ENCODE results near the gene CLDND2.

DNA sequence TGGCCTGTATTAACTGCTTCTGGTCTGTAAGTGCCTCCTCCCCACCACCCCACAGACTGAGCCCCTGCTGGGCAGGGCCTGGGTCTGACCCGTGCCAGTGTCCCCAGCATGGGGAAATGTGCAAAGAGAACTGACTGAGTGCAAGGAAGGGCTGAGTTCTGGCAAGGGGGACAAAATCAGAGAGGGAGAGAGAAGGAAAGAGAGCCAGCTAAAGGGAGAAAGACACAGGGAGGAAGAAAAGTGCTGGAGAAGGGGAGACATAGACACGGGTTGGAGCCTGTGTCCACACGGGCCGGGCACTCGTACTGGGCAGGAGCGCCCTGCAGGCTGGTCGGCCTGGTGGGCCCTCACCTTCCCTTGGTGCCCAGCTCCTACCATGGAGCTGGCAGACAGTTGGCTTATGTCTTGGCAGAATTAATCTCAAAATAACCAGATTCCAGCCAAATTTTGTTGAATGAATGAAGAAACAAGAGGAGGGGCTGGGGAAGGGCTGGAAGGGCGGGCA lies 2.4 kb upstream of the CLDND2 start:
- TF ChIP-seq SIN3A (conservative IDR thresholded peaks at IDR 0.05 in 1 of 2, IDR thresholded peaks at IDR 0.05 in 1 of 2; ENCODE audit: low read depth in 1 of 2, low read length in 2 of 2) (no peak), POLR2AphosphoS5 (IDR thresholded peaks at IDR 0.05; ENCODE audit: low read depth, low read length) (no peak), YY1 (IDR thresholded peaks at IDR 0.05; ENCODE audit: low read depth, low read length) (no peak), EZH2 (IDR thresholded peaks at IDR 0.05; ENCODE audit: low read depth, low read length, severe bottlenecking) (no peak), ZNF274 (IDR thresholded peaks at IDR 0.05; ENCODE audit: borderline replicate concordance, extremely low read depth, low read length) (no peak), TAF1 (IDR thresholded peaks at IDR 0.05; ENCODE audit: low read depth, low read length) (no peak), GABPA (IDR thresholded peaks at IDR 0.05; ENCODE audit: borderline replicate concordance, insufficient read depth, low read length) (no peak), KDM1A (IDR thresholded peaks at IDR 0.05; ENCODE audit: borderline replicate concordance, low read length) (no peak), NRF1 (IDR thresholded peaks at IDR 0.05; ENCODE audit: low read depth, low read length) (no peak), POLR2A (IDR thresholded peaks at IDR 0.05; ENCODE audit: control extremely low read depth in 1 of 2, low read depth in 2 of 2, low read length in 2 of 2) (no peak), PHF8 (conservative IDR thresholded peaks at IDR 0.05; ENCODE audit: low read depth, low read length) (no peak)
- TF ChIP-seq, protein P1, sequence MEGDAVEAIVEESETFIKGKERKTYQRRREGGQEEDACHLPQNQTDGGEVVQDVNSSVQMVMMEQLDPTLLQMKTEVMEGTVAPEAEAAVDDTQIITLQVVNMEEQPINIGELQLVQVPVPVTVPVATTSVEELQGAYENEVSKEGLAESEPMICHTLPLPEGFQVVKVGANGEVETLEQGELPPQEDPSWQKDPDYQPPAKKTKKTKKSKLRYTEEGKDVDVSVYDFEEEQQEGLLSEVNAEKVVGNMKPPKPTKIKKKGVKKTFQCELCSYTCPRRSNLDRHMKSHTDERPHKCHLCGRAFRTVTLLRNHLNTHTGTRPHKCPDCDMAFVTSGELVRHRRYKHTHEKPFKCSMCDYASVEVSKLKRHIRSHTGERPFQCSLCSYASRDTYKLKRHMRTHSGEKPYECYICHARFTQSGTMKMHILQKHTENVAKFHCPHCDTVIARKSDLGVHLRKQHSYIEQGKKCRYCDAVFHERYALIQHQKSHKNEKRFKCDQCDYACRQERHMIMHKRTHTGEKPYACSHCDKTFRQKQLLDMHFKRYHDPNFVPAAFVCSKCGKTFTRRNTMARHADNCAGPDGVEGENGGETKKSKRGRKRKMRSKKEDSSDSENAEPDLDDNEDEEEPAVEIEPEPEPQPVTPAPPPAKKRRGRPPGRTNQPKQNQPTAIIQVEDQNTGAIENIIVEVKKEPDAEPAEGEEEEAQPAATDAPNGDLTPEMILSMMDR (IDR thresholded peaks at IDR 0.05; ENCODE audit: control extremely low read depth in 1 of 3, insufficient read depth in 1 of 3, low read depth in 1 of 3, low read length in 3 of 3), result no peak
- TF ChIP-seq, protein P2, sequence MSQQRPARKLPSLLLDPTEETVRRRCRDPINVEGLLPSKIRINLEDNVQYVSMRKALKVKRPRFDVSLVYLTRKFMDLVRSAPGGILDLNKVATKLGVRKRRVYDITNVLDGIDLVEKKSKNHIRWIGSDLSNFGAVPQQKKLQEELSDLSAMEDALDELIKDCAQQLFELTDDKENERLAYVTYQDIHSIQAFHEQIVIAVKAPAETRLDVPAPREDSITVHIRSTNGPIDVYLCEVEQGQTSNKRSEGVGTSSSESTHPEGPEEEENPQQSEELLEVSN (IDR thresholded peaks at IDR 0.05), result no peak
- TF ChIP-seq, protein P3, sequence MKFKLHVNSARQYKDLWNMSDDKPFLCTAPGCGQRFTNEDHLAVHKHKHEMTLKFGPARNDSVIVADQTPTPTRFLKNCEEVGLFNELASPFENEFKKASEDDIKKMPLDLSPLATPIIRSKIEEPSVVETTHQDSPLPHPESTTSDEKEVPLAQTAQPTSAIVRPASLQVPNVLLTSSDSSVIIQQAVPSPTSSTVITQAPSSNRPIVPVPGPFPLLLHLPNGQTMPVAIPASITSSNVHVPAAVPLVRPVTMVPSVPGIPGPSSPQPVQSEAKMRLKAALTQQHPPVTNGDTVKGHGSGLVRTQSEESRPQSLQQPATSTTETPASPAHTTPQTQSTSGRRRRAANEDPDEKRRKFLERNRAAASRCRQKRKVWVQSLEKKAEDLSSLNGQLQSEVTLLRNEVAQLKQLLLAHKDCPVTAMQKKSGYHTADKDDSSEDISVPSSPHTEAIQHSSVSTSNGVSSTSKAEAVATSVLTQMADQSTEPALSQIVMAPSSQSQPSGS (IDR thresholded peaks at IDR 0.05; ENCODE audit: low read length), result no peak

Data from H1 (cell line).